ENCODE results near the gene GPR68. TPM values are rescaled to one million over a fixed set of nuclear protein-coding genes. Genes with fewer than 3 reads are reported as not detected.
"Not testable (repeated sequence)": the region's sequence is repeated elsewhere in the genome, so short reads cannot be mapped to it uniquely, and the experiment has no call there.

The GPR68 gene
- total RNA-seq, 1 experiment from 2014 or later, result 3.5 TPM

- in situ Hi-C loops (cut with HindIII; ENCODE audit: low sequenced_read_pairs), result no loop called here
- DNase-seq (ENCODE audit: low spot score), result no peak
These were observed 30.3 kb upstream of the GPR68 start for GRCh38 chr14:91274796-91275195.

GRCh38 chr14:91273885-91274273, 29.4 kb upstream of the GPR68 start:
- in situ Hi-C loops (cut with HindIII; ENCODE audit: low sequenced_read_pairs), result no loop called here
- DNase-seq (ENCODE audit: low spot score), result no peak

- no peak for DNase-seq (ENCODE audit: low spot score)
- in situ Hi-C loops (cut with HindIII; ENCODE audit: low sequenced_read_pairs), result no loop called here
These were observed 28.9 kb upstream of the GPR68 start for GRCh38 chr14:91273273-91273884.

GRCh38 chr14:91272341-91273272, 28.1 kb upstream of the GPR68 start:
- in situ Hi-C loops (cut with HindIII; ENCODE audit: low sequenced_read_pairs), result no loop called here
- no peak for DNase-seq (ENCODE audit: low spot score)

GRCh38 chr14:91271639-91272038, 27.1 kb upstream of the GPR68 start:
- no peak for DNase-seq (ENCODE audit: low spot score)
- in situ Hi-C loops (cut with HindIII; ENCODE audit: low sequenced_read_pairs), result no loop called here

GRCh38 chr14:91270619-91271018, 26.1 kb upstream of the GPR68 start:
- in situ Hi-C loops (cut with HindIII; ENCODE audit: low sequenced_read_pairs), result no loop called here
- DNase-seq (ENCODE audit: low spot score), result no peak

- in situ Hi-C loops (cut with HindIII; ENCODE audit: low sequenced_read_pairs), result no loop called here
These were observed 25.7 kb upstream of the GPR68 start for GRCh38 chr14:91270188-91270587.

GRCh38 chr14:91269076-91269991, 24.8 kb upstream of the GPR68 start:
- DNase-seq (ENCODE audit: low spot score), result peak; percentile 78
- in situ Hi-C loops (cut with HindIII; ENCODE audit: low sequenced_read_pairs), result no loop called here

More at GRCh38 chr14:91270188-91270587, 25.7 kb upstream of the GPR68 start:
- DNase-seq (ENCODE audit: low spot score), result no peak

- in situ Hi-C loops (cut with HindIII; ENCODE audit: low sequenced_read_pairs), result no loop called here
- no peak for DNase-seq (ENCODE audit: low spot score)
These were observed 23.5 kb upstream of the GPR68 start for GRCh38 chr14:91267965-91268437.

- DNase-seq (ENCODE audit: low spot score); in situ Hi-C loops (cut with HindIII; ENCODE audit: low sequenced_read_pairs): not testable (repeated sequence)
These were observed 21.8 kb upstream of the GPR68 start for GRCh38 chr14:91266276-91266675.

- no peak for DNase-seq (ENCODE audit: low spot score)
- in situ Hi-C loops (cut with HindIII; ENCODE audit: low sequenced_read_pairs), result no loop called here
These were observed 20.9 kb upstream of the GPR68 start for GRCh38 chr14:91265404-91265803.

GRCh38 chr14:91264151-91265150, 19.9 kb upstream of the GPR68 start:
- DNase-seq (ENCODE audit: low spot score), result no peak
- in situ Hi-C loops (cut with HindIII; ENCODE audit: low sequenced_read_pairs), result no loop called here

- in situ Hi-C loops (cut with HindIII; ENCODE audit: low sequenced_read_pairs), result no loop called here
- no peak for DNase-seq (ENCODE audit: low spot score)
These were observed 18.8 kb upstream of the GPR68 start for GRCh38 chr14:91263329-91263728.

- in situ Hi-C loops (cut with HindIII; ENCODE audit: low sequenced_read_pairs), result no loop called here
- no peak for DNase-seq (ENCODE audit: low spot score)
These were observed 17.6 kb upstream of the GPR68 start for GRCh38 chr14:91261986-91262549.

- in situ Hi-C loops (cut with HindIII; ENCODE audit: low sequenced_read_pairs), result no loop called here
These were observed 16.6 kb upstream of the GPR68 start for GRCh38 chr14:91261115-91261514.

GRCh38 chr14:91258876-91259275, 14.4 kb upstream of the GPR68 start:
- DNase-seq (ENCODE audit: low spot score), result no peak

More at GRCh38 chr14:91261115-91261514, 16.6 kb upstream of the GPR68 start:
- no peak for DNase-seq (ENCODE audit: low spot score)

GRCh38 chr14:91258011-91258618, 13.6 kb upstream of the GPR68 start:
- DNase-seq (ENCODE audit: low spot score), result no peak
- in situ Hi-C loops (cut with HindIII; ENCODE audit: low sequenced_read_pairs), result no loop called here

More at GRCh38 chr14:91258876-91259275, 14.4 kb upstream of the GPR68 start:
- in situ Hi-C loops (cut with HindIII; ENCODE audit: low sequenced_read_pairs), result no loop called here

Measured in G401 (cell line).